HL-60 (cell line): ENCODE measurements around the gene FOXO6.

Source experiments
- DNase-seq, 2 experiments: peaks; one replicate each; pipeline ENCODE4 v3.0.0-alpha.2; 2010 to 2020; ENCODE audit warnings: low read depth in 1 of 2, low spot score in 1 of 2
- H3K27ac ChIP-seq: fragments of 250-450 bp; sonication (Bioruptor Pico); replicated peaks from 2 replicates; pipeline ENCODE4 v1.5.1; 2020; ENCODE audit warnings: mild to moderate bottlenecking, moderate library complexity
- H3K27me3 ChIP-seq: fragments of 250-450 bp; sonication (Bioruptor Pico); 2 replicates; pipeline ENCODE4 v1.5.1; 2021; ENCODE audit warnings: mild to moderate bottlenecking, moderate library complexity; ENCODE audit not compliant: insufficient read depth, poor library complexity, severe bottlenecking
- H3K4me3 ChIP-seq: replicated peaks from 2 replicates; pipeline ENCODE4 v1.5.1; 2011; ENCODE audit warnings: mild to moderate bottlenecking, control low read depth, low read length; ENCODE audit not compliant: insufficient read depth
- GABPA ChIP-seq: IDR thresholded peaks from 2 replicates; pipeline ENCODE4 v1.6.1; 2012; ENCODE audit warnings: low read depth
- POLR2AphosphoS5 ChIP-seq: IDR thresholded peaks from 2 replicates; pipeline ENCODE4 v1.6.1; 2012; ENCODE audit warnings: low read depth
- SPI1 ChIP-seq: IDR thresholded peaks from 2 replicates; pipeline ENCODE4 v1.6.1; 2012; ENCODE audit warnings: low read depth, mild to moderate bottlenecking, borderline replicate concordance
- TF ChIP-seq, protein P1 (sequence below): IDR thresholded peaks from one replicate; pipeline ENCODE4 v1.5.1; 2011; ENCODE audit warnings: low read length, control low read depth, inconsistent platforms; ENCODE audit not compliant: insufficient read depth
- TF ChIP-seq, protein P2 (sequence below): IDR thresholded peaks from 2 replicates; pipeline ENCODE4 v1.6.1; 2012; ENCODE audit warnings: low read depth; ENCODE audit not compliant: insufficient replicate concordance

FOXO6 gene

DNA sequence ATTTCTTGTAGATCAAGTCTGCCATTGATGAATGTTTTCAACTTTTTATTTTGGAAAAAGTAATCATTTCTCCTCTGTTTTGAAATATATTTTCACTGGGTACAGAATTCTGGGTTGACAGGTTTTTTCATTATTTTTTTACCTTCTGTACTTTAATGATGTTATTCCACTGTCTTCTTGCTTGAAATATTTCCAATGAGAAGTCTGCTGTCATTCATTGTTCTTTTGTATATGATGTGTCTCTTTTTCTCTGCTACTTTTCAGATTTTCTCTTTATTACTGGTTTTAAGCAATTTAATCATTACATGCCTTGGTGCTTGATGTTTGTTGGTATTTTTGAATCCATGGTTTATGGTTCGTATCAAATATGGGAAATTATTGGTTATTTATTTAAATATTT is 22.4 kb upstream of the FOXO6 start:
- no peak overlapping the region for H3K4me3 ChIP-seq
- DNase-seq: no peak
- TF ChIP-seq, protein P1, sequence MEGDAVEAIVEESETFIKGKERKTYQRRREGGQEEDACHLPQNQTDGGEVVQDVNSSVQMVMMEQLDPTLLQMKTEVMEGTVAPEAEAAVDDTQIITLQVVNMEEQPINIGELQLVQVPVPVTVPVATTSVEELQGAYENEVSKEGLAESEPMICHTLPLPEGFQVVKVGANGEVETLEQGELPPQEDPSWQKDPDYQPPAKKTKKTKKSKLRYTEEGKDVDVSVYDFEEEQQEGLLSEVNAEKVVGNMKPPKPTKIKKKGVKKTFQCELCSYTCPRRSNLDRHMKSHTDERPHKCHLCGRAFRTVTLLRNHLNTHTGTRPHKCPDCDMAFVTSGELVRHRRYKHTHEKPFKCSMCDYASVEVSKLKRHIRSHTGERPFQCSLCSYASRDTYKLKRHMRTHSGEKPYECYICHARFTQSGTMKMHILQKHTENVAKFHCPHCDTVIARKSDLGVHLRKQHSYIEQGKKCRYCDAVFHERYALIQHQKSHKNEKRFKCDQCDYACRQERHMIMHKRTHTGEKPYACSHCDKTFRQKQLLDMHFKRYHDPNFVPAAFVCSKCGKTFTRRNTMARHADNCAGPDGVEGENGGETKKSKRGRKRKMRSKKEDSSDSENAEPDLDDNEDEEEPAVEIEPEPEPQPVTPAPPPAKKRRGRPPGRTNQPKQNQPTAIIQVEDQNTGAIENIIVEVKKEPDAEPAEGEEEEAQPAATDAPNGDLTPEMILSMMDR: no peak
- TF ChIP-seq SPI1 (no peak), POLR2AphosphoS5 (no peak), GABPA (no peak)
- TF ChIP-seq, protein P2, sequence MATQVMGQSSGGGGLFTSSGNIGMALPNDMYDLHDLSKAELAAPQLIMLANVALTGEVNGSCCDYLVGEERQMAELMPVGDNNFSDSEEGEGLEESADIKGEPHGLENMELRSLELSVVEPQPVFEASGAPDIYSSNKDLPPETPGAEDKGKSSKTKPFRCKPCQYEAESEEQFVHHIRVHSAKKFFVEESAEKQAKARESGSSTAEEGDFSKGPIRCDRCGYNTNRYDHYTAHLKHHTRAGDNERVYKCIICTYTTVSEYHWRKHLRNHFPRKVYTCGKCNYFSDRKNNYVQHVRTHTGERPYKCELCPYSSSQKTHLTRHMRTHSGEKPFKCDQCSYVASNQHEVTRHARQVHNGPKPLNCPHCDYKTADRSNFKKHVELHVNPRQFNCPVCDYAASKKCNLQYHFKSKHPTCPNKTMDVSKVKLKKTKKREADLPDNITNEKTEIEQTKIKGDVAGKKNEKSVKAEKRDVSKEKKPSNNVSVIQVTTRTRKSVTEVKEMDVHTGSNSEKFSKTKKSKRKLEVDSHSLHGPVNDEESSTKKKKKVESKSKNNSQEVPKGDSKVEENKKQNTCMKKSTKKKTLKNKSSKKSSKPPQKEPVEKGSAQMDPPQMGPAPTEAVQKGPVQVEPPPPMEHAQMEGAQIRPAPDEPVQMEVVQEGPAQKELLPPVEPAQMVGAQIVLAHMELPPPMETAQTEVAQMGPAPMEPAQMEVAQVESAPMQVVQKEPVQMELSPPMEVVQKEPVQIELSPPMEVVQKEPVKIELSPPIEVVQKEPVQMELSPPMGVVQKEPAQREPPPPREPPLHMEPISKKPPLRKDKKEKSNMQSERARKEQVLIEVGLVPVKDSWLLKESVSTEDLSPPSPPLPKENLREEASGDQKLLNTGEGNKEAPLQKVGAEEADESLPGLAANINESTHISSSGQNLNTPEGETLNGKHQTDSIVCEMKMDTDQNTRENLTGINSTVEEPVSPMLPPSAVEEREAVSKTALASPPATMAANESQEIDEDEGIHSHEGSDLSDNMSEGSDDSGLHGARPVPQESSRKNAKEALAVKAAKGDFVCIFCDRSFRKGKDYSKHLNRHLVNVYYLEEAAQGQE: no peak
- H3K27ac ChIP-seq: no peak overlapping the region
- no peaks in the 10 kb centered on the region for H3K27me3 ChIP-seq

DNA sequence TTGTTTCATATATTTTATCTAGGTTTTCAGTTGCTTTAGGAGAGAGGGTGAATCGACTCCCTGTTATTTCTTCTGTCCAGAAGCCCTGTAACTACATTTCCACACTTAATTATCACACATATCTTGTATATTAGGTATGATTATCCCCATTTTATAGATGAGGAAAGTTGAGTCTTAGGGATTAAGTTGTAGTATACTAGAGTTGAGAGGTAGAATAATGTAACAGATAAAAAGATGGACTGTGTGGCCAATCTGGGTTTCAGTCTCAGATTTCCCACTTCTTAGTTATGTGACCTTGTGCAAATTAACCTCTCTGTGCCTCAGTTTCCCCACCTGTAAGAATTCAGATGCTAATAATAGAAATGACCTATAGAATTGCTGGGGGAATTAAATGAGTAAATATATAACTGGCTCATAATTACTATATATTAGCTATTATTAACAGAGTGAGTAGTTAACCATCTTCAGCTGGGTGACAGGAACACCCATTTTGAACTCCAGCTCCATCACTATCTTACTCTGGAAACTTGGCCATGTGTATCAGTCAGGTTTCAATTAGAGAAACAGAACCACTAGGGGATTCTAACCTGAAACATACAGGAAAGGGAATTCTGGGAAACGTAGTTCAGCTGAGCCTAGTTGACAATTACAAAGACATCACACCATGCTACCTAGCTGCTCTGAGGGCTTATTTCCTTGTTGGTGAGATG is 20.4 kb upstream of the FOXO6 start:
- no peak overlapping the region for H3K27ac ChIP-seq
- no peak overlapping the region for H3K4me3 ChIP-seq
- no peak for TF ChIP-seq SPI1
- DNase-seq: no peak
- H3K27me3 ChIP-seq: no peaks in the 10 kb centered on the region

DNA sequence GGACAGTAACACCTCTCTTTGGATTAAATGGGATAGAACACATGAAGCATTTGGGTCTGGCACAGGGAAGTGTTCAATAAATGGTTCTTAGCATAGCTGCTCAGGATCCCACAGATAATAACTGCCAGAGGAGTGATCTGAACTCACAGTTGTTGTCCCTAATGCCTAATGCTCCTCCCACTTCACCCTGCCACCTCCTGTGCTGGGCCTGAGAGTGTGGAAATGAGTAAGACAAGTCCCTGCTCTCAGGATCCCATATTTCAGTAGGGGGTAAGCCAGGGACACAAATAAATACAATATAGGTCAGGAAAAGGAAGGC is 19.9 kb upstream of the FOXO6 start:
- no peak overlapping the region for H3K27ac ChIP-seq

More for the DNA sequence above, 19.9 kb upstream of the FOXO6 start:
- Histone ChIP-seq H3K4me3 (no peak overlapping the region), H3K27me3 (no peaks in the 10 kb centered on the region)
- TF ChIP-seq SPI1 (no peak), GABPA (no peak), POLR2AphosphoS5 (no peak)
- TF ChIP-seq, protein P1: no peak
- TF ChIP-seq, protein P2: no peak
- DNase-seq: no peak
